GM13976 (cell line): ENCODE data around the gene CACNG1.
A peak's percentile ranks its signal among the peaks of the same experiment; 100 is the strongest.
"Not testable (repeated sequence)": the region's sequence is repeated elsewhere in the genome, so short reads cannot be mapped to it uniquely, and the experiment has no call there.

Experiments
- DNase-seq: peaks from one replicate; pipeline ENCODE4 v3.0.0; 2012; ENCODE audit warnings: low spot score
- in situ Hi-C: fragments of 300-500 bp; cut with MboI; formaldehyde crosslinking; loops from one replicate; pipeline ENCODE4 v1.12.0; 2022; ENCODE audit warnings: low sequenced_read_pairs, mixed read lengths, inconsistent platforms; ENCODE audit not compliant: unreplicated experiment
- TF ChIP-seq, protein P1 (sequence below): IDR thresholded peaks from 2 replicates; pipeline ENCODE4 v1.5.1; 2012; ENCODE audit warnings: borderline replicate concordance, mild to moderate bottlenecking; ENCODE audit not compliant: insufficient read depth; ENCODE audit errors: extremely low read depth, missing control alignments, control extremely low read depth

The CACNG1 gene

DNA sequence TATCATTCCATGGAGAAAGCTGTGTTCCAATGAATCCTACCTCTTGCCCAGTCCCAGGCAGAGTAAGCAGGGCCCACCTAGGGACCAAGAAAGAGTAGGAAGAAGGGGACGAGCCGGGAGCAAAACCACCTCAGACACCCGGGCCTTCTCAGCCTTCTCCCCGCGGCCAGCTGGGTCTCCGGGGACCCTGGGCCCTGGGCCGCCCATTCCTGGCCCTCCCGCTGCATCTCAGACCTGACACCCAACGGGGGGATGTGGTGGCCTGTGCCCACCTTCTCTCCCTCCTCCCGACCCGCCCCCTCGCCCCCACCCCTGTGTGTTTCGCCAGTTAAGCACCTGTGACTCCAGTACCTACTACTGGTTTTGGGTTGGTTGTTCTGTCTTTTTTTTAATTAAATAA, 11.4 kb upstream of the CACNG1 start:
- TF ChIP-seq, protein P1, sequence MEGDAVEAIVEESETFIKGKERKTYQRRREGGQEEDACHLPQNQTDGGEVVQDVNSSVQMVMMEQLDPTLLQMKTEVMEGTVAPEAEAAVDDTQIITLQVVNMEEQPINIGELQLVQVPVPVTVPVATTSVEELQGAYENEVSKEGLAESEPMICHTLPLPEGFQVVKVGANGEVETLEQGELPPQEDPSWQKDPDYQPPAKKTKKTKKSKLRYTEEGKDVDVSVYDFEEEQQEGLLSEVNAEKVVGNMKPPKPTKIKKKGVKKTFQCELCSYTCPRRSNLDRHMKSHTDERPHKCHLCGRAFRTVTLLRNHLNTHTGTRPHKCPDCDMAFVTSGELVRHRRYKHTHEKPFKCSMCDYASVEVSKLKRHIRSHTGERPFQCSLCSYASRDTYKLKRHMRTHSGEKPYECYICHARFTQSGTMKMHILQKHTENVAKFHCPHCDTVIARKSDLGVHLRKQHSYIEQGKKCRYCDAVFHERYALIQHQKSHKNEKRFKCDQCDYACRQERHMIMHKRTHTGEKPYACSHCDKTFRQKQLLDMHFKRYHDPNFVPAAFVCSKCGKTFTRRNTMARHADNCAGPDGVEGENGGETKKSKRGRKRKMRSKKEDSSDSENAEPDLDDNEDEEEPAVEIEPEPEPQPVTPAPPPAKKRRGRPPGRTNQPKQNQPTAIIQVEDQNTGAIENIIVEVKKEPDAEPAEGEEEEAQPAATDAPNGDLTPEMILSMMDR: no peak
- in situ Hi-C loops: no loop called here

DNA sequence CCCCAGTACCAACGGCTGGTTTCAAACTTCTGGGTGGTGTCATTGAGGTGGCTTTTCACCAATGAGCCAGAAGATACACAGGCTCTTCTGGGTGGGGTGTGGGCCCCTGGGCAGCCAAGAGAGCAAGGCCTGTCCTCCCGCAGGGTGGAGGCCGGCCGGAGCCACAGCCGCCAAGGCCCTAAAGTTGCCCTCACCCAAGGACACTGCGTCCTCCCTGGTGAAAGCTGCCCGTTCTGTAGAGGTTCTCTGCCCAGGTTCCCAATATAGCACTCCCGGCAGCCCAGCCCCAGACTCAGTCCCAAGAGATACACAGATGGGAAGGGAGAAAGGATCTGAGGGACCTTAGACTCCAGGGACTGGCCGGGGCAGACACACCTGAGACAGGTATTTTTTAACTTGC, 10.7 kb upstream of the CACNG1 start:
- in situ Hi-C loops: no loop called here

More for the DNA sequence above, 11.4 kb upstream of the CACNG1 start:
- DNase-seq: no peak

DNA sequence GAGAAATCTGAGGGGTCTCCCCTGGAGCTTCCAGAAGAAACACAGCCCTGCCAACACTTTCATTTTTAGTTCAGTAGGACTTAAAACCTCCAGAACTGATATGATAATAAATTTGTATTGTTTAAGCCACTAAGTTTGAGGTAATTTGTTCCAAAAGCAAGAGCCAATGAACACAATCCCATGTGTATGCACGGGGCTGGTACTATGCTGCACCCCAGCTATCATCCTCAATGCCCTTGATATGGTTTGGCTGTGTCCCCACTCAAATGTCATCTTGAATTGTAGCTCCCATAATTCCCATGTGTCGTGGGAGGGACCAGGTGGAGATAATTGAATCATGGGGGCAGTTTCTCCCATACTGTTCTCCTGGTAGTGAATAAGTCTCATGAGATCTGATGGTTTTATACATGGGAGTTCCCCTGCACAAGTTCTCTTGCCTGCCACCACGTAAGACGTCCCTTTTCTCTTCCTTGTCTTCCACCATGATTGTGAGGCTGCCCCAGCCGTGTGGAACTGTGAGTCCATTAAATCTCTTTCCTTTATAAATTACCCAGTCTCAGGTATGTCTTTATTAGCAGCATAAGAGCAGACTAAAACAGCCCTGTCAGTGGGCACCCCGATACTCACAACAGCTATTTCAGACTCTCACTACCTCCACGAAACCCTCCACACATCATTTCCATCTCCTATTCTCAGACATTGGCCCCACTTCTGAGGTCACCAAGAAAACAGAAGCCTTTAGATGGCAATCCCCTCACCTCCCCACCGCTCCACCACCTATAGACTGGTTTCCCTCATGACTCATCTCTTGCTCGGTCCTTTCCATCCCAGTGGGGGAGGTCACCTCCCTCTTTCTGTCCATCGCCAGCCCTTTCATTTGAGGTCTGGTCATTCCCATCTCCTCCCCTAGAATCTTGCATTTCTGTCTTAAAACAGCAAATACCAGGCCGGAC, 8.9 kb upstream of the CACNG1 start:
- TF ChIP-seq, protein P1: no peak
- in situ Hi-C loops: no loop called here
- DNase-seq: peak; percentile 75

More for the DNA sequence above, 10.7 kb upstream of the CACNG1 start:
- no peak for DNase-seq
- TF ChIP-seq, protein P1: no peak

- in situ Hi-C loops: no loop called here
- no peak for DNase-seq
- TF ChIP-seq, protein P1: no peak
These were observed 5.4 kb upstream of the CACNG1 start for GRCh38 chr17:67038861-67039365.

- in situ Hi-C loops: no loop called here
These were observed 3.7 kb upstream of the CACNG1 start for GRCh38 chr17:67040652-67041051.

DNA sequence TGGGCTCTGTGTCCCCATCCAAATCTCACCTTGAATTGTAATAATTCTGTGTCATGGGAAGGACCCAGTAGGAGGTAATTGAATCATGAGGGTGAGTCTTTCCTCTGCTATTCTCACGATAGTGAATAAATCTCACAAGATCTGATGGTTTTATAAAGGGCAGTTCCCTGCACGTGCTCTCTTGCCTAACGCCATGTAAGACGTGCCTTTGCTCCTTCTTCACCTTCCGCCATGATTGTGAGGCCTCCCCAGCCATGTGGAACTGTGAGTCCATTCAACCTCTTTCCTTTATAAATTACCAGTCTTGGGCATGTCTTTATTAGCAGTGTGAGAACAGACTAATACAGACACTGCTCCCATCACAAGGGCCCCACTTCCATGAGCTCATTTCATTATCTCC, 3.2 kb upstream of the CACNG1 start:
- in situ Hi-C loops: not testable (repeated sequence)

More at GRCh38 chr17:67040652-67041051, 3.7 kb upstream of the CACNG1 start:
- TF ChIP-seq, protein P1: no peak
- DNase-seq: no peak

GRCh38 chr17:67041531-67041930, 2.8 kb upstream of the CACNG1 start:
- TF ChIP-seq, protein P1: no peak
- no peak for DNase-seq
- in situ Hi-C loops: no loop called here

More for the DNA sequence above, 3.2 kb upstream of the CACNG1 start:
- not testable (repeated sequence) for DNase-seq
